ENCODE measurements around the gene NKAPL. TPM values are rescaled to one million over a fixed set of nuclear protein-coding genes. Genes with fewer than 3 reads are reported as not detected.

Gene NKAPL
- total RNA-seq, 1 donor from 2014 or later: not detected

DNA sequence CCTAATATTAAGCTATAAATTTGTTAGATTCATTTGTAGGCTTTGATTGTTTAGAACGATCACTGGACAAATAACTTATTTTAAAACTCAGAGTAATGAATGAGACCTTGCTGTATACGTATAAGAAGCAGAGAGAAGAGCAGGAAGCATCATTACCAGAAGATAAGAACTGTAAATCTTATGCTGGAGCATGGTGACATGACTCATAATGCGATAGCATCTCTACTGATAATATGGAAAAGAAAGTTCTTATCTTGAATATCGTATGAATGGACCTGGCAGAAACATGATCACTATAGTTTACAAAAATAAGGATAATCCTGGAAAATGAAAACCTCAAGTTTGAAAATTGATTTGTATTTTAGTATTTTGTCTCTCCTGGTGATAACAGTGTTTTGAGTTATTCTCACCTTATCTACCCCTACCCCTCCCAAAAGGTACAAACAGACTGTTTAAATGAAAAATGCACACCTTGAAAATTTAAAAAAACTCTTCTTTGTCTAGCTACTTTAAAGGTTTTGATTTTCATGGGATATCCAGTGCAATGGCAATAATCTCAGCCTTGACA is 5.8 kb downstream of the NKAPL start:
- peak overlapping the region; percentile 19 for H3K27ac Mint-ChIP-seq
- no peak overlapping the region for H3K4me3 Mint-ChIP-seq
- no peak for TF ChIP-seq CTCF (IDR thresholded peaks at IDR 0.05; ENCODE audit: unreplicated experiment)
- DNase-seq (ENCODE audit: low spot score in 2 of 2, unreplicated experiment in 2 of 2): no peak
- H3K9me3 Mint-ChIP-seq: no peaks in the 10 kb centered on the region
- no peaks in the 10 kb centered on the region for H3K36me3 Mint-ChIP-seq
- H3K27me3 Mint-ChIP-seq (ENCODE audit: low read depth): peaks cover 29% of the 10 kb centered on the region
- H3K4me1 Mint-ChIP-seq: peaks cover 9% of the 10 kb centered on the region

GRCh38 chr6:28266563-28266961 is 7.5 kb downstream of the NKAPL start:
- H3K36me3 Mint-ChIP-seq: peaks cover 1% of the 10 kb centered on the region
- TF ChIP-seq CTCF (IDR thresholded peaks at IDR 0.05; ENCODE audit: unreplicated experiment): no peak

DNA sequence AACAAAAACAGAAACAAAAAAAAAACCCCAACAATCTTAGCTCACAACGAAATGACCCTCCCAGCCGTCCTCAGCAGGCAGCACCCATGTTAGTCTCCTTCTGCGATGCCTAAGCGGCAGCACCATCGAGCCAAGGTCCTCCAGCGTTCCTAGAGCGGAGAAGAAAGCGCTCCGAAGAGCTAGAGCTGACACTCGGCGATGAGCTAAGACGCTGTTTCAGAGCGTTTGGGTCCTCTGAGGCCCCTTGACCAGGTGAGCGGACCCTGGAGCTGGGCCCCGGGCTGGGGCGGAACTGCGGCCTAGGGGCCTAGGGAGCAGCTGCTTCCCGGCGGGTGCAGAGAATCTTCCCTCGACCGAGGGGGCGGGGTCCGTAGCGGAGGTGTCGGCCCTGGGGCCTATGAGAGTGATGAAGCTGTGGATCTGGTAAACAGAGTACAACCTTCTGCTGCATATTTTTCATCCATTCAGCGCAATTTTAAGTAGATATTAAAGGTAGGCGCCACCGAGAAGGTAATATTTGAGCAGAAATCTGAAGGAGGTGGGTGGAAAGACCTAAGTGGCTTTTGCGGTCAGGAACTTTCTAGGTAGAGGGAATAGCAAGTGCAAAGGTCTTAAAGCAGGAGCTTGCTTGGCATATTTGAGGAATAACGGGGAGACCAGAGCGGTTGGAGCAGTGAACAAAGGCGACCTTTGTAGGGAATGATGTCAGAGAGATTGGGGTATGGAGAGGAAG is 8.0 kb downstream of the NKAPL start, which contains the start of gene ZSCAN26:
Gene ZSCAN26, plus strand, starts transcription at position 182 of the 733 bp plus-strand sequence. CDS start 4,777 bp downstream, outside the sequence.
- Mint-ChIP-seq H3K4me3 (no peak within 1 kb of the TSS), H3K9me3 (no peaks in the 10 kb centered on the region), H3K36me3 (peaks cover 4% of the 10 kb centered on the region), H3K27ac (no peak within 1 kb of the TSS), H3K27me3 (ENCODE audit: low read depth) (peaks cover 13% of the 10 kb centered on the region), H3K4me1 (peaks cover 9% of the 10 kb centered on the region)
- peak; percentile 52 to 84 for DNase-seq (ENCODE audit: low spot score in 2 of 2, unreplicated experiment in 2 of 2)
- TF ChIP-seq CTCF (IDR thresholded peaks at IDR 0.05; ENCODE audit: unreplicated experiment): no peak

More at GRCh38 chr6:28266563-28266961, 7.5 kb downstream of the NKAPL start:
- Mint-ChIP-seq H3K27me3 (ENCODE audit: low read depth) (peaks cover 16% of the 10 kb centered on the region), H3K4me1 (peaks cover 9% of the 10 kb centered on the region), H3K4me3 (no peak overlapping the region), H3K27ac (no peak overlapping the region), H3K9me3 (no peaks in the 10 kb centered on the region)
- DNase-seq (ENCODE audit: low spot score in 2 of 2, unreplicated experiment in 2 of 2): no peak

DNA sequence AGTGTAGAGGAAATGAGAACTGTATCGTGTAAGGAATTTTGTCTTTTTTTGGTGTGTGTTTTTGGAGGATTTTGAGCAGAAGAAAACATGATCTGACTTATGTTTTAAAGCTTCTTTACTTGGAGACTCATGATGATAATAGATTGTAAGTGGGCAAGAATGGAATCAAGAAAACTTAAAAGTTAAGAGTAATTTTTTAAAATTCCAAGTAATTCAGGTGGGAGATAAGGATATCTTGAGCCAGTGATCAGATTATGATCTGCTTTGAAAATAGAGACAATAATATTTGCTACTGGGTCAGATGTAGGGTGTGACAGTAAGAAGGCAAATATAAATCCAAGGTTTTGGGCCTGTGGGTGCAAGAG is 8.6 kb downstream of the NKAPL start:
- TF ChIP-seq CTCF (IDR thresholded peaks at IDR 0.05; ENCODE audit: unreplicated experiment): no peak
- H3K9me3 Mint-ChIP-seq: no peaks in the 10 kb centered on the region
- peaks cover 9% of the 10 kb centered on the region for H3K27me3 Mint-ChIP-seq (ENCODE audit: low read depth)
- no peak for DNase-seq (ENCODE audit: low spot score in 2 of 2, unreplicated experiment in 2 of 2)
- peaks cover 8% of the 10 kb centered on the region for H3K36me3 Mint-ChIP-seq
- no peak overlapping the region for H3K4me3 Mint-ChIP-seq
- peaks cover 9% of the 10 kb centered on the region for H3K4me1 Mint-ChIP-seq
- H3K27ac Mint-ChIP-seq: no peak overlapping the region

DNA sequence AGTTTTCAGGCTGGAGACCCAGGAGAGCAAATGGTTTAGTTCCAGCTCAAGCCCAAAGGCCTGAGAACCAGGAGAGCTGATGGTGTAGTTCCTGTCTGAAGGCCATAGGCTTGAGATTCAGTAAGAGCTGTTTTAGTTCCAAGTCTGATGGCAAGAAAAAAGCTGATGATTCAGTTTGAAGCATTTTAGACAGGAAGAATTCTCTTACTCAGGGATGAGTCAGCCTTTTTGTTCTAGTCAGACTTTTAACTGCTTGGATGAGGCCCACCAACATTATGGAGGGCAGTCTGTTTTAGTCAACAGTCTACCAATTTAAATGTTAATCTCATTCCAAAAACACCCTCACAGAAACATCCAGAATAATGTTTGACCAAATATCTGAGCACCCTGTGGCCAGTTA is 10.4 kb downstream of the NKAPL start:
- H3K4me1 Mint-ChIP-seq: no peaks in the 10 kb centered on the region
- no peak for TF ChIP-seq CTCF (IDR thresholded peaks at IDR 0.05; ENCODE audit: unreplicated experiment)
- H3K9me3 Mint-ChIP-seq: no peaks in the 10 kb centered on the region
- DNase-seq (ENCODE audit: low spot score in 2 of 2, unreplicated experiment in 2 of 2): no peak
- no peak overlapping the region for H3K4me3 Mint-ChIP-seq
- no peaks in the 10 kb centered on the region for H3K27me3 Mint-ChIP-seq (ENCODE audit: low read depth)
- peaks cover 19% of the 10 kb centered on the region for H3K36me3 Mint-ChIP-seq
- H3K27ac Mint-ChIP-seq: no peak overlapping the region

All from mesothelial cell of epicardium (in vitro differentiated cells).